ENCODE results near the gene SATB2.

Gene SATB2

DNA sequence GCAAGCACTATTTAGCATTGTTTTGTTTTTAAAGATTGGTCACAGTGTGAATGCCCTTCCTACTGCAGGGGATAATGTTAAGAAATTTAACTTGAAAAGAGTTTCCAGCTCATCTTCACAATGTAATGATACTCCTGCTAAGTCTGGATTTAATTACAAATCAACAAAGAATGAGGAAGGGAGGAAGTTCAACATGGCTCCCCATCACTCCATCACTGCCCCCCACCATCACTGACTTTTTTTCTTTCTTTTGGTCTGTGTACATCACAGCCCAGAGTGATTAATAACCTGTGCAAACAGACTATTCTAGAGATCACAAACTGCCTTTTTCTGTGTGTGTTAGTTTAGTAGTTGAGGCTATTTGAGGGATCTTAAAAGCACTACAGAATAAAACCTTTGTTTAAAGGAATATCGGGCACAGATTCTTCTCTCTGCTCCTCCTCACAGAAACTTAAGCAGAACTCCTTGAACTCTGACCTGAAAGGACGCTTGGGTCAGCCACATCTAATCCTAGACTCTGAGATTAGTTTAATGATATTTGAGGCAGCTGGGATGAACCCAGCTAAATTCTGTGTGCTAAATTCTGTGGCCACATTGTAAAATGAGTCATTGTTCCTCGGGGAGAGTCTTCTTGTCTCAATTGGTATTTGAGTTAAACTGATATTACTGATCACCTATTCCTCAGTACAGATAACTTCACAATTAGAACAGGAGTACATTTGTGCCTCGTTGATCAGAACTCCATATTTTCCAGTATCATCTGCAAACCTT, 47.8 kb downstream of the SATB2 start:
- DNase-seq (ENCODE audit: extremely low spot score, insufficient read length, low read depth) (no peak), FAIRE-seq (no peak)

DNA sequence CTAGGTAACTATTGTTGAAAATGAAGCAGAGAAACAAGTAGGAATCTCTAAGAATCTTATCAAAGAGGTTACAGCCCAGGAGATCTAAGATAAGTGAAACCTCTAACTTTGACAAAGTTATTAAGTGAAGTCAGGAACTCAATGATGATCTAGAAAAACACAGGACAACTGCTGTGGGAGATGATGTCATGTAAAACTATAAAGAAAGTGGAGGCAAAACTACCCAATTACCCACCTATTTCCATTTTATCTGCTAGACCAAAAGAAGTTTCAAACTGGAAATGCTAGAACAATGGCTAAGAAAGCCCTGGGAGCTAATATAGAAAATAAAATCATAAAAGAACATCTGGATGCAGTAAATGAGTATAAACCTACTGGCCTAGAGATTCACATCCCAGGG, 50.3 kb downstream of the SATB2 start:
- DNase-seq (ENCODE audit: extremely low spot score, insufficient read length, low read depth) (no peak), FAIRE-seq (no peak)

DNA sequence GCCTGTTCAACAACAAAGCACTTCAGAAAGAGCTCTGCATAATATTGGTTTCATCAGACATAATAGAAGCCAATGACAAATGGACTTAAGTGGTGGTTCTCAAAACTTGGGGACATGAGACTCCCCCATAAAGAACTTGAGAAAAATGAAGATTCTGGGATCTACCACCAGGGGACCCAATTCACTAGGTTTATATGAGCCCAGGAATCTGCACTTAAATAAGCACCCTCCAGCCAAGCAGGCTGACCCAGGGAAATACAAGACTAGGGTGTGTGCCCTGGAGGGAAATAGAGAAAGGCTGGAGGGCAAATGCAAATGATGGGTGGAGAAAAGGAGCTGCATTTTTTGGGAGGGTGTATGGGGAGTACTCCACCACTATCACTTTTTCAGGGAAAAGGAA, 52.5 kb downstream of the SATB2 start:
- FAIRE-seq (no peak), DNase-seq (ENCODE audit: extremely low spot score, insufficient read length, low read depth) (no peak)

DNA sequence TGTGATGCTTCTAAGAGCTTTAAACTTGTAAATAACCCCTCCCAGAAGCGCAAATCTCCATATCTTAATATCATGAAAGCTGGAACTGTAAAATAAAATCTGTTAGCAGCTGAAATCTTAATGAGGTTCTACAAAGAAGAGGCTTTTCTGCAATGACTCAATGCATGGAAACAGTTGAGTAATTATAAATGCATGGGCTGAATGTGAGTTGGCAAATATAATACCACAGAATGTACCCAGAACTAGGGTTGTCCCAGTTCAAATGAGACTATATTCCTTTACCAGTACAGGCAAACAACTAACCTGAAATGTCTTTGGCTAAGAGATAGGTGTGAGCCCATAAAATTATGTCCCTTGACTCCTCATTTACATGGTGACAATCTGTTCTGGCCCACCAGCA, 52.9 kb downstream of the SATB2 start:
- FAIRE-seq = no peak
- no peak for DNase-seq (ENCODE audit: extremely low spot score, insufficient read length, low read depth)

DNA sequence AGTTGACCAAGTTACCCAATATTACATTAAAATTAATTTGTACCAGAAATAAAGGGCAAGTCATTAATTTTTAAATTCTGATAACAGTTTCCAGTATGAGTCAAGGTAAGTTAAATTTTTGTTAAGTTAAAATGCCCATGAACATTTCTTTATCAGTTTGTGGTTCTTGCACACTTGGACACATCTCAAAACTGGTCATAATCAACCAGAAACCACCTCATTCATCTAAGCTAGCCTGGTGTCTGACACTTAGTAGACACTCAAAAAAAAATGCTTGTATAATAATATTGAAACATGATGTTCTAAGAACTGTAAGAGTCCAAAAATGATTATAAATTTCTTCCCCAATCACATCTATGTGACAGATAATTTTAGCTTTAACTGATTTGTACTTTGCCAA, 62.4 kb downstream of the SATB2 start:
- DNase-seq (ENCODE audit: extremely low spot score, insufficient read length, low read depth) (no peak), FAIRE-seq (no peak)

DNA sequence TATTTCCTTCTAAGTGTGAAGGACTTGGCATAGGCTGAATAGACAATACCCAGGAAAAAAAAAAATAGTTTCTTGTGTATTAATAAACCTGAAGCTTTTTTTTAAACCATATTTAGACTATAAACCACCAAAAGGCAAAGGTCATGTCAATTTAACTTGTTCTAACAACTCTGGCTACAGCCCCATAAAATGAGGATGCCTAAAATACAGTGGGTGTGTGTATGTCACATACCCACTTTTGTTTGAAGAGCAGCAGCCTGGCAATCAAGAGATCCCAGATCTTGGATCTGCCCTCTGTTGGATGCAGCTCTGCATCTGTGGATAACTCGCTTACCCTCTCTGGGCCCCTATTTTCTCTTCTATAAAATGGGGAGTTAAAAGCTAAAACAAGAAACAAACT, 65.4 kb downstream of the SATB2 start:
- FAIRE-seq (no peak), DNase-seq (ENCODE audit: extremely low spot score, insufficient read length, low read depth) (no peak)

DNA sequence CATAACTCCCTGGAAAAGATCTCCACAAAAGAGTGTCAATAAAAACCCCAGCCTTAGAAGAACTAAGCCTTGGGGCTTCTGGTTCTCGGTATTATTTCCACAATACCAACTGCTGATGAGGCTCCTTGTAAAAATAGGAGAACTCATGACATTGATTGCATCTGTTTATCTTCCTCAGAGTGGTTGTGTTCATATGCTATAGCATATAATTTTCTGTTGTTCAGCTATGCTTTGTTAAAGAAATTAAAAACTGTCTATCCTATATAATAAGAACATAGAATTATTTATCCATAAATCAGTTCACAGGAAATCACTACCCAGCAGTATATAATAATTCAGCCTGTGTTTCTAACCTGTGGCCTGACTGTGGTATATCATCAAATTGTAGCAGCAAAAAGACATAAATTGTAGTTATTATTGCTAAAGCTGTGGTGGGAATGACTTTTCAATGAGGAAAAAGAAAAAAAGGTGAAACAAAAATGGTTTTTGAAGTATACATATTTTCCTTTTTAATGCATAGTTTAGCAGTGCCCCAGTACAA, 68.9 kb downstream of the SATB2 start:
- no peak for DNase-seq (ENCODE audit: extremely low spot score, insufficient read length, low read depth)
- FAIRE-seq = no peak

DNA sequence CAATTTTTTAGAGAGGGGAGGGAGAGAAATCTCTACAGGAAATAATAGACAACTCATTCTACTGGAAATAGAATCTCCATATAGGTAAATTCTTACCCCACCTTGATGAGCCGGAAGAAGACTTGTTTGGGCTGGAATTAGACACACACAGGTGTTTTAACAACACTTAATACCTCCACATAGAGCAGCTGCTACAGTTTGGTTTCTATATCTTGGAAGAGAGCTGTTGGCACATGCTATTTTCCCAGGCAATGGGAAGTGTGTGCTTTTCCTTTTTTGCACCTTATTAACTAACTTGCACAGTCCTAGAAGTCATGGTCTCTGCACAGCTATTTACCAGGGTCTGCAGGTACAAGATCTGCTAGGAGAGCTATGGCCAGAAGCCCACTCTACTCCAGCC, 73.7 kb downstream of the SATB2 start:
- FAIRE-seq = no peak
- DNase-seq (ENCODE audit: extremely low spot score, insufficient read length, low read depth) = no peak

DNA sequence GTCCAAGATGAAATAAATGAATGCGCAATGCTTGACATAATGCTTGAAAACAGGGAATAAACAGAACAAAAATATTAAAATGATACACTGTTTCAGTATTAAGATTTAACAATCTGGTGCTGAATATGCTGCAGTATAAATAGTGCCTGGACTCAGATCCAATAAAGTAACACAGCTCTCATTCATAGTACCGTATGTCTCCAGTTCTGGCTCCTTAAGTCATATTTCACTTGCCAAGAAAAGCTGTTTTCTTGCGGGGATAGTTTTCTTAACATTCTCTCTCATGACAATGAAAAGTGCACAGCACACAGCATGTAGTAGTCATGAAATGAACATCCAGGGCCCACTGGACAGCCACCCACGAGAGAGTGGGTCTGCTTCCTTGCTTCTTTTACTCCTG, 74.7 kb downstream of the SATB2 start:
- no peak for DNase-seq (ENCODE audit: extremely low spot score, insufficient read length, low read depth)
- no peak for FAIRE-seq

DNA sequence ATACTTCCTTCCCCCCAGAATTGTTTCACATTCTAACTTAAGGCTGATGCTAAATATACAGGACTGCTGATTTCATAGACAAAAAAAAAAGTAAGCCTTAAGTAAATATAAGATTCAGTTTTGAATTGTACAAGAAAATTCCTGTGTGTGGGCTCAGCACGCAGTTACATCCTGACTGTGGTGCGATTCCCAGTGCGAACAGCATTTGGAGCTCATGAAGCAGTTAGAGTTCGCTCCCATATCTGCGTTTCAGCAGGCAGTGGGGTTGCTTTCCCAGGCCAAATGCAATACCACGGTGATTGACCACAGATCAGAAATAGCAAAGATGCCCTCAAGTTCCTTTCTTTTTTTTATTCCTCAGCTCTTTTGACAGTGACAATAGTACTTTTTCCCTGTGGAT, 75.6 kb downstream of the SATB2 start:
- no peak for DNase-seq (ENCODE audit: extremely low spot score, insufficient read length, low read depth)
- FAIRE-seq = no peak

DNA sequence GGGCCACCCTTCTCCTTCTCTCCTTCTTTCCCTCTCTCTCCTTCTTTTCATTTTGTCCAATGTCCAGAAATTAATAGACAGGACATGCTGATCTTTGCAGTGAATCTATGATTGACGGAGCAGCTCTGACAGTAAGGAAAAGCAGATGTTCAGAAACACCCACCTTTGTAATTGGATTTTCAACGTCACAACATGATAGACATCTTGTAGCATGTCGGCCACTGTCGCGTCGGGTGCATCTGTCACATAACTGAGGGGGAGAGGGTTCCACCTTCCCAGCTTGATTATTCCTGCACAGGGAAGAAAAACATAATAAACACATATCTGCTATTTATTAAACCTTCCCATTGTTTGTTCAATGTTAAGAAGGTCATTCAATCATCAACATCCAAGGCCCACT, 76.2 kb downstream of the SATB2 start:
- FAIRE-seq (no peak), DNase-seq (ENCODE audit: extremely low spot score, insufficient read length, low read depth) (no peak)

DNA sequence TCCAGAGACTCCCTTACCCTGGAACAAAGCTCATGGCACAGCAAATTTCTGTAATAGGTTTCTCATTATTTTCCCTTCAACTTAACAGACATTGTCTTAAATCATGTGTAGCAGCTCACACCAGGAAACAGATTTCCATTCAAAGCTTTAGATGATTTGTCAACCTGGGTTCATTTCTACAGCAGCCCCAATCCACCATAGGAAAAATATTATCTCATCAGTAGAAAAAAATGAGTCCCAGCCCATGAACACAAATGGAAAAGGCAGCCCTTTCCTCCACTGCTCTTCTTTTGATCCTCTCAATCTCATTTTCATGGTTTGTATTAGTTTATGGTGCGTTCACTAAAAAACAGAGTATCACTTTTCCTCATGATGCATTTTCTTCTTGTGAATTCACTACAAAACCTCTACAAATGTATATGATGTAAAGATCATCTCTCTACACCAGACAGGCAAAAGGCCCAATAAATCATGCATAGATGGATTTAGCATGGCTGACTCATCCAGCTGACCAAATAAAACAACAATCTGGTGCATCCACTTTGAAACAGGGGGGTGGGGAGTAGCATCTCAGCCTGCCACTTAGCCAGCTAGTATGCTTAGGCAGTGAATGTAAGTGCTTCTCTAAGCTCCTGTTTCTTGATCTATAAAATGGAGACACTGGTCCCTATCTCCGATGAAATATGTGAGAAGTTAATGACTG, 78.6 kb downstream of the SATB2 start:
- FAIRE-seq (no peak), DNase-seq (ENCODE audit: extremely low spot score, insufficient read length, low read depth) (no peak)

DNA sequence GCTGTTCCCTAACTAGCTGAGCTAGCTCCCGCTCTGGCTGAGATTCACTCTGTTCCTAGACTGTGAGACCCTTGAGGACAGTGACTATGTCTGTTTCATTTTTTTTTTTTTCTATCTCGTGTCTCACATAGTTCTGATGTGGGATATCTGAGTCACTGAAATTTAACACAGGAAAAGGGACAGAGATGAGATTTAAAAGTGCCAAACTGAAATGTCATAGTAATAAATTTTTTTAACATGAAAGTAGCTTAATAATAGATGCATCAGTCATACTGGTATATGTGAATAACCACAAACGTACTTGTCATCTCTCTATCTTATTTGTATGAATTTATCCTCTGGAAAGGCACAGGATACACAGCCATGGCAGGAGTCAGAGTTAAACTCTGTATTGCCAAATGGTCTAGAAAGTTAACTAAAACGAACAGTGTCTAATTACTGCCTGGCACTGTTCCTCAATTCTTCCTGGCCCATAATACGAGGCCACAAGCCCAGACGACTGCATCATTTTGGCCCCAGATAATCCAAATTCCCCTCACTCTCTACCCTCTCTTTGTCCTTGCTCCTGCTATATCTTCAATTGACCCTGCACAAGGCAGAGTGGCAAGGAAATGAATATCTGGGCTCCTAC, 87.5 kb downstream of the SATB2 start:
- DNase-seq (ENCODE audit: extremely low spot score, insufficient read length, low read depth) (no peak), FAIRE-seq (no peak)

DNA sequence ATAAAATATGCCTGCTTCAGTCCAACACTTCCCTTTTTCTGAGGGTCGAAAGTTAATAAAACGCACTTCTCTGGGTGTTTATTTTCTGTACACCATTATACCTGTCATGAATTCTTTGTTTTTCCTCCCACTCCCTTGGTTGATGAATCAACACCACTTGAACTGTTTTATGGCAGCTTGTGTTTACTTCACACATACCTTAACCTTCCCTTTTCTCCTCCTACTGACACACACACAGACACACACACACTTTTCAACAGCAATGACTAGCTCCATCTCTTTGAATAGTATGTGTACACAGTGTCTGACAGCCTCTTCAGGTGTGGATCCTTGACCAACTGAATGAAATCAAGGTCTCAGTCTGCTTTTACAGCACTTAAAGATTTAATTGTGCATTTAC, 91.3 kb downstream of the SATB2 start:
- FAIRE-seq (no peak), DNase-seq (ENCODE audit: extremely low spot score, insufficient read length, low read depth) (no peak)

DNA sequence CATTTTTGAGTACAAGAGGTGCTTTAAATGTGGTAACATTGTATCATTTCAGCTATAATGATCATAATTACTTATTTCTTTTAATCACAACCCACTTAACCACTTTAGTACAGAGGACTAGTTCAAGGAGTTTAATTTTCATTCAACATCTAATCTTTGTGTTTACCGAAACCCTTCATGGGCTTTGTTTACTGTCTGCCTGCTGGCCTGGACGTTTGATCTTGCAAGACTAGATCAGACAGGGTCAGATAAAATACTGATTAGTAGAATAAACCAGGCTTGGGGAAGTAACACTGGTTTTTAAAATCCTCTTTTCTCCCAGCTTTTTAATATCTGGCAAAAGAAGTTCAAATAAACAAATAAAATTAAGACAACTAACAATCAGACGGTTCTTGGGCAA, 93.6 kb downstream of the SATB2 start:
- no peak for DNase-seq (ENCODE audit: extremely low spot score, insufficient read length, low read depth)
- FAIRE-seq = no peak

DNA sequence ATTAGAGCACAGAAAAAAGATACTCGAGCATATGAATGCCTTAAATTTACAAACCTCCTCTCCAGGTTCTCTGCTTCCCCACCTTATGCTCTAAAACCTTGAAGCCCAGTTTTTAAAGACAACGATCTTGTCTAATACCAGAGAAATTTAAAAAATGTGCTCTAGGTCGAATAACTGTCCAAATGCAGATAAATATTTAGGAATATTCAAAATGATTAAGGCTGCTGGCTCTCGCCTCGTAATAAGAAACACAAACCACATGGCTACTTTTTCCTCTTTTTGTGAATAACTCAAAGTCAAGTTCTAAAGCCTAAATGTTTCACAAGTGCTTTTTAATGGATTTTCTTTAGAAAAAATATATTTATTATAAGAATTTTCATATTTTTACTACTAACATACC, 101.3 kb downstream of the SATB2 start:
- DNase-seq (ENCODE audit: extremely low spot score, insufficient read length, low read depth) (no peak), FAIRE-seq (no peak)

DNA sequence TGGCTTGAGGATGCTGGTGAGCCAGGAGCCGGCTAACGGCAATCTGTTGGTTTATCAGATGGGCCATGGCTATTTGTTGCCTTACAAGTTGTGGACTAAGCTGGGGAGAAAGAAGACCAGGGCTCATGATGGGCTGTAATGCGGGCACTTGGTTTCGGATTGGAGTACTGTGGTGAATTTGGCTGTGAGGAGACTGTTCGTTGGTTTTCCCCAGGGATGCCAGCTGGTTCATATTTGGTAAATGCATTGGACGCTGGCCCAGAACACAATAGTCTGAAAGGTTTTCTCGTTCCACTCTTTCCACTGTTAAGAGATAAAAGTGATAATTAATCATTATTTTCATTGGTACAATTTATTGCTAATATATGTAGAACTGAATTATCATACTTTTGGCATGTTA, 108.9 kb downstream of the SATB2 start:
- DNase-seq (ENCODE audit: extremely low spot score, insufficient read length, low read depth) = no peak

DNA sequence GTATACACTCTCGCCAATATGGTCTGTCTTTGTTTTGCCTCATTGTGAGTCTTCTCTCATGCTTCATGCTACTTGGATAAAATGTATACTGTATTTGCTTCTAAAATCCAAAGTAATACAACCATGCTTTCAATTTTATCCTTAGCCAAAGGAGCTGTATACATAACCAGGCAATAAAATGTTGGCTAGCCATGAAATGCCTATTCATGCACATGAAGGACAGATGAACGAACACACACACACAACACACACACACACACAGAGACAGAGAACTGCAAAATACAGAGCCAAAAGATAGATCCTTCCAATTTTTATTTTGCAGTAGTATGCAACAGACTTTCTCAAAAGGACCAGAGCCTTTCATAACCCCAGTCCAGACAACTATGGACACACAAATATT, 113.7 kb downstream of the SATB2 start:
- FAIRE-seq (no peak), DNase-seq (ENCODE audit: extremely low spot score, insufficient read length, low read depth) (no peak)

More for the DNA sequence above, 108.9 kb downstream of the SATB2 start:
- FAIRE-seq = no peak

DNA sequence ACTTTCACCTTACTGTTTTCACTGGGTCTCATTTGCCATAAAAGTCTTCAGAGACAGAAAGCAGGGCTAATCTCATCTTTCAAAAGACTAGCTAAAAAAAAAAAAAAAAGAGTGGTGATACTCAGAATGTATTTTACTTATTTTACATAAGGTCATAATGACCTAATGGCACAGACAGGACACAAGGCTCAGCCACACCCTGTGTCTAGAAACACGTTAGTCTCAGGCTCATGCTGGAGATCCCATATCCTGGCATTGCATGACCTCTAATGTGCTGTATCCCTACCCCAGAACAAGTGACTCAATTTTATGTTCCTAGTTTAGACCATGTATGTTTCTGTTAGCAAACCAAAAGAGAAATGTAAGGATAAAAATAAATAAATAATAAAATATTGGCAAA, 115.4 kb downstream of the SATB2 start:
- DNase-seq (ENCODE audit: extremely low spot score, insufficient read length, low read depth) (no peak), FAIRE-seq (no peak)

DNA sequence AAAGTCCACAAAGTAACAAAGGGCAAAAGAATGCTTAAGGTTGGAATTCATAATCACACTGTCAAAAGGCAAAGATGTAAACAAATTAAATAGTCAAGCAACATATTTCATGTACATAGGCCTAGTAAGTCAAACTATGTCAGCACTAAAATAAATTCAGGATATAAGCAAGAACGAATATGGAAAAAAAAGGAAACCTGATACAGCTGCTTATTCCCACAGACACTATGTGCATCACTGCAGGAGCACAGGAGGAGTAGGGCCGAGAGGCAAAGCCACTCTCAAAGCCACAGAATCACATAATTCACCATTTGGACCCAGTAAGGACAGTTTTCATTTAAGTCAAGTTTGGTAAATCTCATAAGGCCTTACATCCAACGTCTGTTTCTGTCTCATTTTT, 116.6 kb downstream of the SATB2 start:
- FAIRE-seq = no peak
- no peak for DNase-seq (ENCODE audit: extremely low spot score, insufficient read length, low read depth)

DNA sequence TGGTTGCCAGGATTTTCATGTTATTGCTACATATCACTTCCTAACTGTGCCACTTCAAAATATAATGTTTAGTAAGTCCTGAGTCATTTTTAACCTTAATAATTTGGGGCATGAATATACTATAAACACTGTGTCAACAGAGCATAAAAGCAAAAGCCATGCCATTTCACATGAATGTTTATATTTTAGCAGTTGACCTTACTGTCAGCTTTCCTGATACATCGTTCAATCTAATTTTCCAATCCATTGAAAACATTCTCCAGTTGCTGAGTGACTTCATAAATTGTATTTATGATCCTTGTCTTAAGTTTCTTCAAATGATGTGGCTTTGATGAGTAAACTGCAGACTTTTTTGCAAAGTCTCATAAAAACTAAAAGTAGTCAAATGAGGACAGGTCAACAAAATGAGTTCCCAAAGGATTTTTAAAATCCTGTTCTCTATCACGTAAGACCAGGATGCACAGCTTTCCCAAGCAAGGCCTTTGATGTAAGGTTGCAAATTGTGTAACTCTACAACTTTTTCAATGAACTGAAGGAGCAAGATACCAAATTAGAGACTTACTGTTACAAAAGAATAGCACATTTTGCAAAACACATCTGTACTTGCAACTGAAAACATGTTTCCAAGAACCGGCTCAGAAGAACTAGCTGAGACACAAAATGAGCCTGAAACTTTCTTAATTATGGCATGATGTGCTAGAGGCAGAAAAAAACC, 117.7 kb downstream of the SATB2 start:
- no peak for FAIRE-seq
- DNase-seq (ENCODE audit: extremely low spot score, insufficient read length, low read depth) = no peak

Data from GM18507 (cell line).